Panc1 (cell line): ENCODE data around the gene MVP. TPM values are rescaled to one million over a fixed set of nuclear protein-coding genes. Genes with fewer than 3 reads are reported as not detected.
"Not testable (repeated sequence)": the region's sequence is repeated elsewhere in the genome, so short reads cannot be mapped to it uniquely, and the experiment has no call there.

ENCODE experiments used
- ATAC-seq: fragments of 200-7000 bp; cut with Tn5 transposase; 2 replicates; pipeline ENCODE4 v1.9.1; 2020; ENCODE audit warnings: mild to moderate bottlenecking, moderate library complexity
- BruUV-seq: library from RNA; stranded (reverse); fragments of 400-500 nt; replicated peaks from 2 replicates; lab custom pipeline; 2021; lab: Mats Ljungman, UMichigan
- CTCF ChIA-PET: fragments of 300-600 bp; sonication (Branson Sonifier 250); formaldehyde crosslinking; loops from one replicate; lab custom pipeline; 2022; ENCODE audit warnings: antibody characterized with exemption; lab: Charles Lee
- POLR2A ChIA-PET: fragments of 300-600 bp; sonication (Branson Sonifier 250); formaldehyde crosslinking; loops from one replicate; lab custom pipeline; 2022; ENCODE audit warnings: antibody characterized with exemption; lab: Charles Lee
- DNase-seq: peaks from one replicate; pipeline ENCODE4 v3.0.0-alpha.2; 2010; ENCODE audit warnings: low read depth, low spot score
- H3K27ac ChIP-seq: 2 replicates; pipeline ENCODE4 v1.5.1; 2011; ENCODE audit warnings: mild to moderate bottlenecking, low read length, inconsistent platforms
- H3K27me3 ChIP-seq: fragments of 200-500 bp; sonication (Bioruptor generic); 2 replicates; pipeline ENCODE4 v1.6.0; 2014; ENCODE audit warnings: low read length, inconsistent platforms; ENCODE audit not compliant: control insufficient read depth, insufficient read depth
- H3K36me3 ChIP-seq: fragments of 200-500 bp; sonication (Bioruptor generic); 2 replicates; pipeline ENCODE4 v1.5.1; 2014; ENCODE audit warnings: inconsistent platforms, mild to moderate bottlenecking, low read length, moderate library complexity; ENCODE audit not compliant: control insufficient read depth, insufficient read depth
- H3K4me1 ChIP-seq: 2 replicates; pipeline ENCODE4 v1.5.1; 2011; ENCODE audit warnings: inconsistent platforms, mild to moderate bottlenecking, low read length, moderate library complexity; ENCODE audit not compliant: control insufficient read depth, insufficient read depth
- H3K4me3 ChIP-seq, 2 experiments: 2 replicates each; pipeline ENCODE4 v1.5.1; 2011 to 2012; ENCODE audit warnings: low read depth in 2 of 2, low read length in 2 of 2, mild to moderate bottlenecking in 2 of 2, inconsistent platforms in 1 of 2, moderate library complexity in 1 of 2
- H3K9me3 ChIP-seq: fragments of 200-500 bp; sonication (Bioruptor generic); 2 replicates; pipeline ENCODE4 v1.5.1; 2014; ENCODE audit warnings: low read depth, mild to moderate bottlenecking, inconsistent platforms, low read length, moderate library complexity; ENCODE audit not compliant: control insufficient read depth, insufficient read depth
- CTCF ChIP-seq: fragments of 450-650 bp; IDR thresholded peaks from 2 replicates; pipeline ENCODE4 v1.5.1; 2017; ENCODE audit warnings: mild to moderate bottlenecking
- POLR2AphosphoS5 ChIP-seq: IDR thresholded peaks from 2 replicates; pipeline ENCODE4 v1.6.1; 2012; ENCODE audit warnings: mild to moderate bottlenecking, low read depth, low read length, moderate library complexity
- REST ChIP-seq, 2 experiments: IDR thresholded peaks; 2 replicates each; pipeline ENCODE4 v1.6.1; 2011 to 2012; ENCODE audit warnings: low read depth in 2 of 2, control low read depth in 1 of 2, low read length in 1 of 2, mild to moderate bottlenecking in 1 of 2, moderate library complexity in 1 of 2; ENCODE audit not compliant: insufficient read depth in 1 of 2
- SIN3A ChIP-seq: IDR thresholded peaks from 2 replicates; pipeline ENCODE4 v1.6.1; 2012; ENCODE audit warnings: low read depth, mild to moderate bottlenecking, low read length, moderate library complexity, borderline replicate concordance; ENCODE audit not compliant: insufficient read depth
- TCF7L2 ChIP-seq: IDR thresholded peaks from 2 replicates; pipeline ENCODE4 v1.6.1; 2011; ENCODE audit warnings: mild to moderate bottlenecking, low read depth, low read length, inconsistent platforms
- in situ Hi-C: cut with HindIII; loops from 2 replicates; pipeline ENCODE4 v1.10.0; 2016; ENCODE audit warnings: low sequenced_read_pairs, low pct_unique_long_range_greater_than_20kb
- intact Hi-C: fragments of 100-400 bp; cut with micrococcal nuclease; formaldehyde crosslinking; loops from one replicate; pipeline ENCODE4 v1.10.0; 2022; ENCODE audit not compliant: unreplicated experiment
- total RNA-seq: library from RNA; stranded (reverse); gene quantifications from one replicate; pipeline ENCODE4 v1.2.1, GENCODE V29; 2021; ENCODE audit not compliant: unreplicated experiment

The MVP gene
- total RNA-seq, 1 experiment from 2014 or later = 107 TPM

GRCh38 chr16:29883987-29884386 lies 63.7 kb downstream of the MVP start:
- no peaks in the 10 kb centered on the region for H3K27me3 ChIP-seq
- H3K27ac ChIP-seq = no peak overlapping the region
- no peak overlapping the region for H3K4me3 ChIP-seq
- ChIA-PET CTCF (no interaction called here), POLR2A (no interaction called here)
- no peak for TF ChIP-seq TCF7L2
- no peak for TF ChIP-seq REST (IDR thresholded peaks at IDR 0.05; ENCODE audit: insufficient read depth in 1 of 2, low read depth in 2 of 2, low read length in 1 of 2)
- no peak for TF ChIP-seq CTCF
- TF ChIP-seq POLR2AphosphoS5 = no peak
- TF ChIP-seq SIN3A = no peak
- in situ Hi-C loops = no loop called here
- H3K9me3 ChIP-seq = no peaks in the 10 kb centered on the region
- ATAC-seq (no peak; the same call in 1 of the 2 replicates), DNase-seq (no peak)
- H3K4me1 ChIP-seq = no peaks in the 10 kb centered on the region
- BruUV-seq = no TSS peak
- H3K36me3 ChIP-seq = no peaks in the 10 kb centered on the region
- intact Hi-C loops = no loop called here

DNA sequence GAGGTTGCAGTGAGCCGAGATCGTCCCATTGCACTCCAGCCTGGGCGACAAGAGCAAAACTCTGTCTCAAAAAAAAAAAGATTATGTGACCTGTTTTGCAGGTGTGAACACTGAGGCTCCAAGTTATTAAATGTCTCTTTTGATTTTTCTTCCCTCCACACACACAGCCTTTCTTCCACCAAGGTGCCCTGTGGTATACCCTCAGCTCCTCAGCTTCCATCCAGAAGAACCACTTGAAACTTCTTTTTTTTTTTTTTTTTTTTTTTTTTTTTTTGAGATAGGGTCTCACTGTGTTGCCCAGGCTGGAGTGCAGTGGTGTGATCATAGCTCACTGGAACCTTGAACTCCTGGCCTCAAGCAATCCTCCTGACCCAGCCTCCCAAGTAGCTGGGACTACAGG lies 69.1 kb downstream of the MVP start:
- ChIA-PET CTCF (interaction anchor here (1.2 kb wide), 1 partner anchor 10 kb away, joined by 10 read pairs; the partner anchor contains the start of gene SEZ6L2), POLR2A (interaction anchor here (0.5 kb wide), 1 partner anchor 72 kb away, joined by 20 read pairs; no protein-coding TSS in a partner anchor)
- intact Hi-C loops, in situ Hi-C loops, H3K4me3 ChIP-seq, H3K27ac ChIP-seq, H3K9me3 ChIP-seq, ATAC-seq, H3K27me3 ChIP-seq, H3K4me1 ChIP-seq, BruUV-seq, H3K36me3 ChIP-seq, DNase-seq: not testable (repeated sequence)

GRCh38 chr16:29891525-29892457 lies 71.5 kb downstream of the MVP start:
- Histone ChIP-seq H3K36me3 (no peaks in the 10 kb centered on the region), H3K27me3 (no peaks in the 10 kb centered on the region), H3K27ac (no peak overlapping the region), H3K4me1 (no peaks in the 10 kb centered on the region), H3K9me3 (no peaks in the 10 kb centered on the region), H3K4me3 (no peak overlapping the region)
- CTCF ChIA-PET = no interaction called here
- BruUV-seq = no TSS peak
- intact Hi-C loops = no loop called here
- TF ChIP-seq POLR2AphosphoS5 (no peak), CTCF (no peak), REST (IDR thresholded peaks at IDR 0.05; ENCODE audit: insufficient read depth in 1 of 2, low read depth in 2 of 2, low read length in 1 of 2) (no peak), SIN3A (no peak), TCF7L2 (no peak)
- ATAC-seq (no peak), DNase-seq (no peak)
- POLR2A ChIA-PET = no interaction called here
- in situ Hi-C loops = no loop called here
